Fibroblast of skin of left quadriceps (primary cell): ENCODE data around the gene PRDM16.

Source experiments
- DNase-seq, 2 experiments: peaks; one replicate each; pipeline ENCODE4 v3.0.0-alpha.2; 2013; ENCODE audit warnings: low read depth in 2 of 2

PRDM16 gene

DNA sequence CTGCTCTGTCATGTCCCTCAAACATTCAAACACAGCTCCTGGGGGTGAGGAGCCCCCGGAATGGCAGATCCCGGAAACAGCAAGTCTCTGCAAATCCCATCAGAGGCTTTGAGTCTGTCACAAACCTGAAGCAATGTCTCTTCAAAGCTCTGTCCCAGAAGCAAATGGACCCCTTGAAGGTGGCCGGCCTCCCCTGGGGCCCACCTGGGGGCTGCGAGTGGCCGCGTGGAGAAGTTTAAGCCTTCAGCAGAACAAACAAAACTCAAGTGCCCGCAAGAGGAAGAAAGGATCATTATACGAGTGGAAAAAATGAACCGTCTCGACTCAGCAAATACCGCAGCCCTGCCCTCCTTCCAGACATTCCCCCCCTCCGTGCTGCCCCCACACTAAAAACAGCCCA is 53.3 kb downstream of the PRDM16 start:
- no peak for DNase-seq

DNA sequence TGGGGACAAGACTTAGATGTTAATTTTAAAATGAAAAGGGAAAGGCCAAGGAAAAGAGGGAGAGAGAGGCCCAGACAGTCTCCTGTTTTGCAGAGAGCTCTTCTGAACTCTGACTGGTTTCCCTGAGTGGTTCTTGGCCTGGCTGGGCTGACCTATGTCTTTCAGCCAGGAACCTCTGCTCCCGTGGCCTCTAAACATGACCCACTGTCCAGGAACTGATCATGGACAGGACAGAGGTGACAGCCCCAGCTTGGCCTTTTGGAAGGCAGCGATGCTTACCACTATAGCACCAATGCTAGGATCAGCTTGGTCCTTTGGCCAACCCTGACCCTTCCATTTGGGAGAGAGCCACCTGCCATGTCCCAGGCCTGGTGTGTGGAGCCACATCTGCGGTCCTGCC is 55.2 kb downstream of the PRDM16 start:
- DNase-seq, result no peak

DNA sequence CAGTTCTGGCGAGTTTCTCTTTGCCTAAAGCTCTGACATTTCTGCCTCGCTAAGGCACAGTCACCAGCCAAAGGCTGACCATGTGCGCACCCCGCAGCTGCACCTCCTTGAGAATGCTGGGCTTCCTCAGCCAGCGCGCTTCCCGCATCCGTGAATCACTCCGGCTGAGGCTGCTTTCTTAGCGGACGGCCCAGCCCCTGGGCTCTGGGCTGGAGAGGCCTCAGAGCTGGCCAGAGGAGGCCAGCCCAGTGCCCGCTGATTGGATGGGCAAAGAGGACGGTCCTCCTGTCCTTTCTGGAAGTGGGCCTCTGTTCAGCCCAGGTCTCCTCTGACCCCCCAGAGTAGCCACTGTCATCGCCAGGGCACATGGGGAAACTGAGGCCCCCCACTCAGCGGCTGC is 56.1 kb downstream of the PRDM16 start:
- no peak for DNase-seq

DNA sequence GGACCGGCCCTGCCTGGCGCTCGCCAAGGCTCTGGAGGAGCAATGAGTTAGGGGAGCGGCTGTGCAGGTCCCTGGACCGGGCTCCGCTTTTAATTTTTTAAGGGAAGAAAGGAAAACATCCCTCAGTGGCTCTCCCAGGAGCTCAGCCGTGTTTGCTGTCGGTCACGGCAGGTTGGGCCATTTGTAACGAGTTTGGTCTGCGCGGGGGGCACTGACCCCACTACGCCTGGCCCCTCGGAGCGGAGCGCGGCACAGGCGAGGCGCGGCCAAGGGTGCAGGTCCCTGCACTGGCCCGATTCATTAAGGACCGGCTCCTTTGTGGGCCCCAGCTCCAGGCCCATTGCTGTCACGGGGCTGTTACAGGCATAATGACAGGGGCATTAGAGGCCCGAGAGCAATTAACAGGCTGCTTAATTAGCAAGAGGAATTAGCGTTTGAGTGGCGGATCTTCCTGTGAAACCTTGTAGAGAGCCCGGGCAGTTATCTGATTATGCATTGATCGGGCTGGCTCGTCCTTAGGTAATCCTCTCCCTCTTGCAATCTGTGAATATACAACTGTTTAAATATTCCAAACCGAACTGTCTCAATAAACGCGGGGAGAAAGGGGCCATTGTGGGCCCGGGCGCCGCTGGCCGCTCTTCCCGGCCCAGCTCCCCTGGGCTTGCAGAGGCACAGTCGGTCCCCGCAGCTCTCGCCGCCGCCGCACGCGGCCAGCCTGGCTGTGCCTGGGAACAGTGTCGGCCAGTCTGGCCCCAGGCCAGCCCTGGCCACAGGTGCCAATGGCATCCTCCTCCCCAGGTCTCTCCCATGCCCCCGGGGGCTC is 56.8 kb downstream of the PRDM16 start:
- no peak for DNase-seq

DNA sequence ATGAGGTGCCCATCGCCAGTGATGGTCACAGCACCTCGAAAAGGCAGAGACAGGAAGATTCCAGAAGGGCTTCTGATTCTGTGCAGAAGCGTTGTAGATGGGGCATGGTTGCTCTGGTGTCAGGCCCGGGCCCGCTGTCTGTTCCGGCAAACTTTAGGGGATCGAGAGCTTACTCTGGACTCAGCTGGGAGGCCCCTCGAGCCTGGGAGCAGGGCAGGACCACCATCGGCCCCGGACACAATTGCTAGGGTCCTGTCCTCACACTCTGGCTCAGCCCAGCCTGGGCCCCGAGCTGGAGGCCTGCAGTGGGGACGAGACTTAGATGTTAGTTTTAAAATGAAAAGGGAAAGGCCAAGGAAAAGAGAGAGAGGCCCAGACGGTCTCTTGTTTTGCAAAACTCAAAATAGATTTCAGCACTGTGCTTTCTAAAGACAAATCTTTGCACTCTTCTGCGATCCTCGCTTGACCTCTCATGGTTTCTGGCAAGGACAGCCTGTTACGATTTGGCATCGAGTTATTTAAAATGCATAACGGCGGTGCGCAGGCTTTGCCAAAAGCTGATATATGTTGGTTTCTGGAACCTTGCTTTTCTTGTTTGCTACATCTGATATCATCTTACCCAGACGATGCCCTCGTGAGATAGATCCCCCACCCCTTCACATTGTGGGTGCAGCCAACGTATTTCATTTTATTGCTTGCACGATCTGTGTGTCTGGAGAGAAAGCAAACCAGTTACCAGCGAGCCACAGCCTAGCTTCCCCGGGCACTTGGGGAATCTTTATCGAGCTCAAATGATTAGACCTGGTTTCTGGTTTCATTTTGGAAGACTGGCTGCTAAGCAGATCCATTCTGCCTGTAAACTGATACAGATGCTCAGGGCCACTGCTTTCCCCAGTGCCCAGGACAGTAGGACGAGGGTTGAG is 58.0 kb downstream of the PRDM16 start:
- DNase-seq, result no peak

DNA sequence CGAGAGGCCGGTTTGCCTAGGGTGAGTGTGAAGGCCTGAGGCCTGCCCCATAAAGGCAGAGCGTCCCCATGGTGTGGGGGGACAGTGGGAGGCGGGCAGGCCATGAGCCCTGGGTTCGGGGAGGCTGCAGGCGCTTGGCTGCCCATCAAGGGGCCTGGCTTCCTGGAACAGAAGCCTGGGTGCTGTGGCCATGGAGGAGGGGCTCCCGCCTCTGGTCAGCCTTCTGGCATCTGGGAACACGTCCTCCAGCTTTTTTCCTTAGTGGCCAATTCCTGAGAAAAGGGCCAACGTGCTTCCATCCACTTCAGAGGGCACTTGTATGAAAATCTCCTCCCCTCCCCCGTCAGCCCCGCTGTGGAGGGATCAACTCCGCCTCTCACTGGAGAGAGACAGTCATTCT is 58.7 kb downstream of the PRDM16 start:
- DNase-seq, result no peak

DNA sequence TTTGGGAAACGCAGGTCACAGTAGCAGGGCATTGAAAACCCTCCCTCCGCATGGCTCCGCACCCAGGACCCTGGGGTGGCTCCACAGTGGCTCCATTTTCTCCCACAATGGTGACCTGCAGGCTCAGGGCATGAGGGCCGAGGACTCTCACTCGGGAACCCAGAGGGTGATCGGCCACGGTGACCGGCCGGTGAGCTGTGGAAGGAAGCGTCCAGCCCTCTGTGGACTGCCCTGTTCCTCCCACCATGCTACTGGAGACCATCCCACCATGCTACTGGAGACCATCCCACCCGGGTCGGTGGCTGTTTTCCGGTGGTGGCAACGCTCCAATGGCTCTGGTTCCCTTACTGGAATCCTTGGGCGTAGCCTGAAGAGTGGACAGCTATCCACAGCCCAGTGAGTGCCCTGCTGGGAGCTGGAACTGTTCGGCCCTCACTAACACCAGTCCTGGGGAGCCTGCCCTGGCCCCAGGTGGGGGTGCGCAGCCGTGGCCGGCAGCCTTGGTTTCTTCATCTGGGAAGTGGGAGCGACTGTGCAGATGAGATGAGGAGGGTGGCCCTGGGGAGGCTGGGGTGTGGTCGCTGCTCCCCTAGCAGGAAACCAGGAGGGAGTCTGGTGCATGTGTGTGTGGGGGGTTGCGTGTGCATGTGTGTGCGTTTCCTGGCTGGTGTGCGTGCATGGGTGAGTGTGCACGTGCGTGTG is 59.6 kb downstream of the PRDM16 start:
- no peak for DNase-seq

DNA sequence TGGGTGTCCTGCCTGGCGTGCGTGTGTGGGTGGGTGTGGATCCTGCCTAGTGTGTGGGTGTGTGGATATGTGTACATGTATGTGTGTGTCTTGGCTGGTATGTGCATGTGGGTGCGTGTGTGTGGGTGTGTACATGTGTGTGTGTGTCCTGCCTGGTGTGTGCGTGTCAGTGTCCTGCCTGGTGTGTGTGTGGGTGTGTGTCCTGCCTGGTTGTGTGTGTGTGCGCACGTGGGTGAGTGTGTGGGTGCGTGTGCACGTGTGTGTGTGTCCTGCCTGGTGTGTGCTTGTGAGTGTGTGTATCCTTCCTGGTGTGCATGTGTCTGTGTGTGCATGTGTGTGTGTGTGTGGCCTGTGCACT is 60.1 kb downstream of the PRDM16 start:
- no peak for DNase-seq

DNA sequence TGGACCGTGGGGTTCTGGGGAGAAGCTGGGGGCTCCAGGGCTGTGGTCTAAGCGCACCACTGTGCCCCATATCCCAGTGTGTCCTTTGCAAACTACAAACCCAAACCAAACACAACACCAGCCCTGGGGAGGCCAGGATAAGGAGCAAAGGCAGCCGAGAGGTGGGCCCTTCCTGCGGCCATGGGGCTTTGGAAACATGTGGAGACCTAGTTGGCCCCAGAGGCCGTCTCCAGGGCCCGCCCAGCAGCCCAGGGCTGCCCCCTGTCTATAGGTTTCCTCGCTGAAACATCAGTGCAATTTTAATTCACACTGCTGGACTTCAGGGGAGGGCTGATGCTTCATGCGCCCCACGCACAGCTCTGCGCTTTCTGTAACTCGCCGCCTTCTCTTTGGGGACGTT is 61.3 kb downstream of the PRDM16 start:
- no peak for DNase-seq

DNA sequence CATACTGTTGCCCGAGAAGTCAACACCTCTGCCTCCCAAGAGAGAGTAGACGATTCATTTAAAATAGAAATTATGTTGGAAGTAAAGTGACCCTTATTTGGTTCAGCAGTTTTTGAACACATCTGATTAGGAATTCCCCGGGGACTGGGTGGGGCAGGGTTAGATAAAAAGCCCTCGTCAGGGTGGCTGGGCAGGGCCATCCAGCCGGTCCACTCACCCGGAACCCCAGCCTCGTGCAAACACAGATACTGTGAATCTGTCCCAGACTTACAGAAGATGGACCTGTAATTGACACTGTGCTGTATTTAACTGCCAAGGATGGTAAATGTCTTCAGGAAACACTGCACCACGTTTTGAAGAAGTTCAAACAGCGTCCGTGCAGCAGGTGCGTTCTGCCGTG is 63.7 kb downstream of the PRDM16 start:
- no peak for DNase-seq

DNA sequence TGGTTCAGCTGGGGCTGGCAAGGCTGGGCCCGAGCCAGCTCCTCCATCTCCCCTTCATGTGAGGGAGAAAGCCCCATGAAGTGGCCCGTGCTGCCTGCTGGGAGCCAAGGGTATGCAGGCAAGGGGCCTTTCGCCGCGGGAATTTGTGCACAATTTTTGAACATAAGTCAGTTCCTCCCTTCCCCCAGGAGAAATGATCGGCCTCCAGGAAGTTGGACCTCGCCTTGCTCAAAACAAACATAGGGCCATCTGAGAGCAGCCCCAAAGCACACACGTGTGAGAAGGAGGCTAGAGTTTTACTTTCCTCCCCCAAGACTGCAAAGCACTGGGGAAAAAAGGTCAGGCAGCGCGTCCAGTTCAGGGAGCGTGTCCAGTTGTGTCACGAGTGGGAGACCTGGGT is 64.7 kb downstream of the PRDM16 start:
- DNase-seq, result no peak

DNA sequence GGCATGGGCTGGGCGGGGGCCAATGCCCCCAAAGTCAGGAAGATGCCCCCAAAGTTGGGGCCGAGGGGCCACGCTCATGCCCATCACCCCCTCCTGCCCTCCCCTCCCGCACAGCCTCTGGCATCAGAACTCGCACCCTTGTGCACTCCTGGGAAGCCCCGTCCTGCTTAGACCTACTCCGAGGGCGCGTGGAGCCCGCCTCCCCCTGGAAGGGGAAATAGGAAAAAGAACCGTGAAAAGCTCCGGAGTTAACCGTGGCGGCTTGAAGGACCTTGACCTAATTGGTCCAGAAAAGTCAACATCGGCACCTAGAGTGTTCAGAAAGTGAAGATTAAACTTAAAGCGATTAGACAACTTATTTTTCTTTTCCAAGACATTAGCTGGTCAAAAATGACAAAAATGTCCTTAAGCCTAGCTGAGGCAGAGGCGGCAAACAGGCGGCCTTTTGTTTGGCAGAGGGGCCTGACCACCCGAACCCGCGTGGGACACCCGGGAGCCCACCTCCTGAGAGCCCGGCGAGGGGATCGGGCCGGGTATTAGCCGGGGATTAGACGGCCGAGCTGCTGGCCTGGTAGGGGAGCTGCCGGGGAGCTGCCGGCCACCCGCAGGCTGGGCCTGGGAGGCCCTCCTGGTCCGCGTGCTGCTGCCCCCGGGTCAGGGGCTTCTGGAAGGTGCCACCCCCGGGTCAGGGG is 65.5 kb downstream of the PRDM16 start:
- no peak for DNase-seq

DNA sequence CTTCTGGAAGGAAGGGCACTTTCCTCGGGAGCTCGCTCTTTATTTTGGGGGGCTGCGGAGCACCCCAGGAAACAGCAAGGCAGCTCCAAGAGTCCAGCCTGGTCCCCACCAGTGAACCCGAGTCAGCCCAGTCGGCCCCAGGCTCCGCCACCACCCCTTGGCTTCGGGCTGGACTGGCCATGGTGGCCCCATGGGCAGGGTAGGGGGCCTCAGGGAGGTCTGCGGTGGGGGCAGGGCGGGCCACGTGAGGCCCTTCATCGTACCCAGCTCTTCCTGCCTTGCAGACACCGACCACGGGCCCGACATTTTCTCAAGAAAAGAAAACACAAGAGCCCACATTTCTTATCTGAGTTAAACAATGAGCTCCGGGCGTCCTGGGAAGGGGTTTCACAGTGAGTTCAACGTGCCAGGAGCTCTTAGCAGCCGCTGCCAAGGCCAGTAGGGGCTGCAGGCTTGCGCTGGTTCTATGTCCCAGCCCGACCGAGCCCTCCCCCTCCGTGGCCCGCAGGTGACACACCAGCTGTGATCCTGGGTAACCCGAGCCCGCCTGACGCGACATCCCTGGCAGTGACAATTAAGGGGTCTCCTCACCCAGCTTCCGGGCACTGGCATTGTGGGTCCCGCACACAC is 66.2 kb downstream of the PRDM16 start:
- no peak for DNase-seq

DNA sequence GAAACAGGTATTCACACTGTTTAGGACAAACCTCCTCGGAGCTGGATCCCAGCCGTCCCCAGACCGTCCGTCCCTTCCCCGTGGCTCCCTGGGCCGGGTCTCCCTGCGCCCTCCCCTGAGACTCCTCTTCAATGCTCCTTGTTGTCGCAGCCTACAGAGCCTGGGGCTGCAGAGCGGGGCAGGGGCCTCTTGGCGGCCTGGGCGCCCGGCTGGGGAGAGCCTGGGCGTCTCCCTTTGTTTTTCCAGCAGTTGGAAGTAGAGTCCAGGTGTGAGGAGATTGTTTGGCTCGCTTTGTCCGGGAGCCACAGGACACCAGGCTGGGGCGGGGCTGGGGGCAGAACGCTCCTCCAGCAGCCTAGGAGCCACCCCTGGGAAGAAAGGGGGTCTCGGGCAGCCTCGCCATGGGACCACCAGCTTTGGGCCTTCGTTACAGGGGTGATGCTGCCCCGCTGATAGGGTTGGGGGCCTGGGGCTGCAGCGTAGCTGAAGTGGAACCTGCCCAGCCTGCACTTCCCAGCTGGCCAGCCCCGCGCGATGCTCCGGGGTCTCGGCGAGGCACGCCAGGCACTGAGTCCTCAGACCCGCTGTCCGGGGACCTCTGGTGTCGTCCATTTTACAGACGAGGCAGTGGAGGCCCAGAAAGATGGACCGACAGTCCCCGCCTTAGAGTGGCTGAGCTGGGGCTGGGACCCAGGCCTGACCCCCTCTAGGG is 66.9 kb downstream of the PRDM16 start:
- DNase-seq, result no peak

DNA sequence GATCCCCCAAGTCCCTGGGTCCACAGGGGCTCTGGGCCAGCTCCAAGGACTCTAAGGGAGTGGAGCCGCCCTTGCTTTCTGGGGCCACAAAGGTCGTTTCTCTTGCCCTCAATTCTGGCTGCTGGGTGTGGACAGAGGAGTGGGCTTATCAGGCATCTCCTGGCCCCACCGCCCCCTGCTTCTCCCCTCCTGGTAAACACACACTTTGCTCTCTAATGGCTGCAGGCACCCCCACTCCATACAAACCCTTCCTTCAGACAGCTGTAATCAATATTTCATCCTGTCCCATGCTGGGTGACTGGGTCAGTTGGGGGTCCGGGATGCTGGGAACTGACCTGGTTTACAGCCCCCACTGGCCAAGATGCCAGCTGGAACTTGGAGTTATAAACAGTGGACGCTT is 67.5 kb downstream of the PRDM16 start:
- no peak for DNase-seq

DNA sequence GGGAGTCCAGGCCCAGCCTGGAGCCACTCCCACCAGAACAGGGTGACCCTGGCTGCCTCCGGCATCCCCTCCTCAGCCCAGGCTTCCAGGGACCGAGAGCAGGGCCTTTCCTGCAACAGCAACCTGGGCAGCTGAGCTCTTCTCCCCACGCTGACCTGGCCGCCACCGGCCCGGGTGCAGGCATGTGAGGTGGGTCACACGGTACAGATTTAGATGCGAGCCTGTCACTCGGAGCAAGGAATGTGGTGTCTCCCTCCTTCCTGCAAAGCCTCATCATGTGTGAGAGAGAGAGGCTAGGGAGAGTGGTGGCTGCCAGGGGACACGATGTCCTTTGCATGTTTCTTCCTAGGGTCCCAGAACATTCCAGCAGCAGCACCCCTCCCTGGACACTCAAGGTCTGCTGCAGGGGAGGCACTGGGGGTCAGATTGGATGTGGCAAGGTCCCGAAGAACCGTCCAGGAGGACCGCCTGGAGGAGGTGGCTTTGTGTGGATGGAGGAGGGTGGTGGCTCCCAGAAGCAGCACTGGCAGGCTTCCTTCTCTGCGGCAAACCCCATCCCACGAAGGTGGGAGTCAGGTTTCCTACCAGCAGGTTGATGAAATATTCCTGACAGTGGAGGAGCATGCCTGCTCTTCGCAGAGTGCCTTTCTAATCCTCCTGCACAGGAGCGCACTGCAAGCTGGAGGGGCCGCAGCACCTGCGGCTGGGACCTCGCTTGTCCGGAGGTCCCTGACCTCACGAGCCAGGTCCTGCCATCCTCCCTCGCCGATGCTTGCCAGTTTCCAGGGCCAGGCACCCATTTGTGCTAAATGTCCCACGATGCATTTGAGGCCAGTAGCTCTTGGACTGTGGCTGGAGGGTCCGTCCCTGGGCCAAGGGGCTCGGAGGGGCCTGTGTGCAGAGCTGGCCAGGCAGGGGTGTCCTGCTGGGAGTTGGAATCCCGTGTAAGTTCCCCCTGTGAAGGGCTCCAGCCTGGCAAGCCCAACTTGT is 68.4 kb downstream of the PRDM16 start:
- DNase-seq, result no peak

DNA sequence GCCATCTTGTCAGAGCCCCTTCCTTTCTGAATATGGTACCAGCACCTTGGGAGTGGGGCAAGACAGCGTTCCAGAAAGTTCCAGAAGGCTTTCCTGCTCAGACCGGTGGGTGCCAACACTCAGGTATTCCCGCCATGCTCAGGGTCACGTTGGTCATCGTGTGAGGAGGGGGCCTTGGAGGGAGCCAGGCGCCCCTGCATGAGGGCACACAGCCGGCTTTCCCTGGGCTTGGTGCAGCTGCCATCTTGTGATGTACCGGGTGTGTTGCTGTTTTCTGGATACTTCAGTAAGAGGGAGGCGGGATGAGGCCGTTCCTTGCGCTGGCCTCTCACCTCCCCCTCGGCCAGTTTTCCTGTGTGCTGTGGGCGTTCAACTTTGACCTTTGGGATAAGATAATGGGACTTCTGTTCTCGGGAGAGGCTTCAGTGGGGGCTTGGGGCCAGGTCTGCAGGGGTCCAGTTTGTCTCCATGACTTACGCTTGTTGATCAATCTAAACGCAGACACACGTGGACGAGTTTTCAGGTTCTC is 69.7 kb downstream of the PRDM16 start:
- no peak for DNase-seq

DNA sequence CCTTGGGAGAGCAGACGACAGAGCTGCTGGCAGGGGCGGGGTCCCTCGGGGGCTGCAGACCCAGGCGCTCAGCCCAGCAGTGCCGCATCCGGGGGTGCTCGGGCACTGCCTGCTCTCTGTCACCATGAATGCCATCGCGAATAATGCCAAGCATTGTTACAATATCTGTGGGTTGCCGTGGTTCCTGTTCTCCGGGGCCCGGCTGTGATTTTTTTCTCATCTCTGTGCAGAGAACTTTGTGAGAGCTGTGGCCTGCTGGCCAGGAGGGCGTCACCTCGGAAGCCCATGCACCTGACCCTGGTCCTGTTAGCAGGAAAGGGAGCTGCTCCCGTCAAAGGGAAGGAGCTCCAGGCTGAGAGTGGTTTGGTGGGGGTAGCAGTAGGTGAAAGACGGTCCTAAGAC is 70.4 kb downstream of the PRDM16 start:
- no peak for DNase-seq

DNA sequence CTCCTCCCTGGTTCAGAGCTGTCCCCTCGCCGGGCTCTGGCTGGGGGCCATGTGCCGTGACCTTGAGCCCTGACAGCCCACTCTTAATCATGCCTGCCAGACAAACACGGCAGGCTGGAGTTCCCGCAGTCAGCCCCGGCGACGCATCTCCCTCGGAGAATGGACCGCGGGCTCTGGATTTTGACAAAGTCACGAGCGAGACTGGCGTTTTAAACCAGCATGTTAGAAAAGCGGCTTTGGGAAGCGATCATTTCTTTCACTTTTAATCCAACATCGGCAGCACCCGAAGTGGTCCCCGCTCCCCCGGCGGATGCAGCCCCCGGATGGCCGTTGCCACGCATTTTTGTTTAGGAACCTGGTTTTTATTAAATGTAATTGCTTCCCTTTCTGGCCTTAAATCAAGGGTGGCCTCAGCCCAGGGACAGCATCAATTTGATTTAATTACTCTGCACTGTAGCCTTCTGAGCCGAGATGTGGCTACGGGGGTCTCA is 70.9 kb downstream of the PRDM16 start:
- DNase-seq, result no peak
